ENCODE measurements around the gene ZNF746. TPM values are rescaled to one million over a fixed set of nuclear protein-coding genes. Genes with fewer than 3 reads are reported as not detected.

ZNF746 gene
- polyA plus RNA-seq, 3 donors = 7.5 to 25.6 (median 8.1) TPM

- Histone ChIP-seq H3K36me3 (replicated peaks in 1 of 2; ENCODE audit: control insufficient read depth in 1 of 2, insufficient read depth in 2 of 2, low read length in 2 of 2) (no peaks in the 10 kb centered on the region), H4K20me1 (ENCODE audit: insufficient read depth, low read length) (no peaks in the 10 kb centered on the region), H3K79me2 (ENCODE audit: insufficient read depth, low read length) (no peaks in the 10 kb centered on the region), H3K9ac (ENCODE audit: insufficient read depth, low read length, poor library complexity, severe bottlenecking) (no peak overlapping the region), H3K27ac (ENCODE audit: low read depth in 1 of 2, low read length in 2 of 2) (no peak overlapping the region), H3K4me3 (replicated peaks in 1 of 3; ENCODE audit: low read depth in 2 of 3, low read length in 3 of 3) (no peak overlapping the region), H2AFZ (ENCODE audit: insufficient read depth, low read depth, low read length, poor library complexity, severe bottlenecking) (no peak overlapping the region), H3K27me3 (ENCODE audit: control insufficient read depth in 2 of 2, insufficient read depth in 2 of 2, low read length in 2 of 2) (no peaks in the 10 kb centered on the region), H3K9me3 (replicated peaks in 1 of 2; ENCODE audit: control insufficient read depth in 1 of 2, insufficient read depth in 1 of 2, low read length in 2 of 2) (peaks cover 52 to 59% of the 10 kb centered on the region in 2 donors), H3K4me2 (replicated peaks; ENCODE audit: extremely low read depth, low read length, poor library complexity, severe bottlenecking) (no peak overlapping the region), H3K4me1 (ENCODE audit: control insufficient read depth in 1 of 2, insufficient read depth in 2 of 2, low read length in 2 of 2) (no peaks in the 10 kb centered on the region)
- Mint-ChIP-seq H3K27ac (no peak overlapping the region), H3K36me3 (no peaks in the 10 kb centered on the region), H3K4me1 (no peaks in the 10 kb centered on the region), H3K9me3 (peaks cover 37 to 78% (median 62%) of the 10 kb centered on the region in 7 donors), H3K27me3 (ENCODE audit: low read depth in 3 of 3) (peaks cover 0 to under 1% (median 0%) of the 10 kb centered on the region in 3 donors), H3K4me3 (no peak overlapping the region)
- intact Hi-C loops (cut with micrococcal nuclease) = no loop called here
- TF ChIP-seq CTCF (IDR thresholded peaks at IDR 0.05) = no peak
- 100% methylated on average over 1 of the region's 1 CpG for WGBS (ENCODE audit: insufficient coverage)
- no peak for DNase-seq
Observed at GRCh38 chr7:149527414-149527813, 29.8 kb upstream of the ZNF746 start.

GRCh38 chr7:149525280-149525679, 27.7 kb upstream of the ZNF746 start:
- intact Hi-C loops (cut with micrococcal nuclease) = no loop called here
- H3K4me3 Mint-ChIP-seq = no peak overlapping the region
- Histone ChIP-seq H3K4me1 (ENCODE audit: control insufficient read depth in 1 of 2, insufficient read depth in 2 of 2, low read length in 2 of 2) (no peaks in the 10 kb centered on the region), H3K9me3 (replicated peaks in 1 of 2; ENCODE audit: control insufficient read depth in 1 of 2, insufficient read depth in 1 of 2, low read length in 2 of 2) (peaks cover 38% of the 10 kb centered on the region in 2 donors), H2AFZ (ENCODE audit: insufficient read depth, low read depth, low read length, poor library complexity, severe bottlenecking) (no peak overlapping the region), H3K4me2 (replicated peaks; ENCODE audit: extremely low read depth, low read length, poor library complexity, severe bottlenecking) (no peak overlapping the region), H3K4me3 (replicated peaks in 1 of 3; ENCODE audit: low read depth in 2 of 3, low read length in 3 of 3) (no peak overlapping the region), H3K27ac (ENCODE audit: low read depth in 1 of 2, low read length in 2 of 2) (no peak overlapping the region), H3K27me3 (ENCODE audit: control insufficient read depth in 2 of 2, insufficient read depth in 2 of 2, low read length in 2 of 2) (no peaks in the 10 kb centered on the region), H4K20me1 (ENCODE audit: insufficient read depth, low read length) (no peaks in the 10 kb centered on the region), H3K36me3 (replicated peaks in 1 of 2; ENCODE audit: control insufficient read depth in 1 of 2, insufficient read depth in 2 of 2, low read length in 2 of 2) (no peaks in the 10 kb centered on the region), H3K79me2 (ENCODE audit: insufficient read depth, low read length) (no peaks in the 10 kb centered on the region), H3K9ac (ENCODE audit: insufficient read depth, low read length, poor library complexity, severe bottlenecking) (no peak overlapping the region)
- H3K27ac Mint-ChIP-seq = no peak overlapping the region
- peaks cover 36 to 61% (median 51%) of the 10 kb centered on the region in 7 donors for H3K9me3 Mint-ChIP-seq
- WGBS (ENCODE audit: insufficient coverage) = no CpG with 5 or more reads among the region's 3 CpGs
- H3K36me3 Mint-ChIP-seq = no peaks in the 10 kb centered on the region
- no peak for TF ChIP-seq CTCF (IDR thresholded peaks at IDR 0.05)
- H3K4me1 Mint-ChIP-seq = no peaks in the 10 kb centered on the region
- no peak for DNase-seq
- H3K27me3 Mint-ChIP-seq (ENCODE audit: low read depth in 3 of 3) = peaks cover 0 to 5% (median 0%) of the 10 kb centered on the region in 3 donors

All from CD14-positive monocyte (primary cell).